Stimulated activated naive B cell treated with anti-CD40 and anti-IgM and Interleukin-4, amounts not matched to agents 10 μg/mL and 1 μg/mL and 100 μg/mL, for 72 hours (primary cell): ENCODE measurements around the gene NDST1.

ENCODE experiments used
- ATAC-seq, 2 donors: fragments of 150-1000 bp; cut with Tn5 transposase; replicated peaks; 2 replicates each; pipeline ENCODE4 v1.10.0; 2021; ENCODE audit warnings: moderate library complexity in 1 of 2
- DNase-seq: peaks from one replicate; pipeline ENCODE4 v3.0.0; 2021
- H3K27ac Mint-ChIP-seq: one replicate; pipeline ENCODE4 v1.8.0; 2022; ENCODE audit warnings: mild to moderate bottlenecking, mixed read lengths
- H3K27me3 Mint-ChIP-seq, 2 donors: one replicate each; pipeline ENCODE4 v1.8.0; 2022; ENCODE audit warnings: mixed read lengths in 2 of 2
- H3K36me3 Mint-ChIP-seq, 2 donors: one replicate each; pipeline ENCODE4 v1.8.0; 2022; ENCODE audit warnings: mixed read lengths in 2 of 2, mild to moderate bottlenecking in 1 of 2
- H3K4me1 Mint-ChIP-seq, 2 donors: one replicate each; pipeline ENCODE4 v1.8.0; 2022; ENCODE audit warnings: mixed read lengths in 2 of 2, mild to moderate bottlenecking in 1 of 2
- H3K4me3 Mint-ChIP-seq, 2 donors: one replicate each; pipeline ENCODE4 v1.8.0; 2022; ENCODE audit warnings: mild to moderate bottlenecking in 2 of 2, mixed read lengths in 2 of 2, moderate library complexity in 1 of 2
- H3K9me3 Mint-ChIP-seq, 2 donors: one replicate each; pipeline ENCODE4 v1.8.0; 2022; ENCODE audit warnings: mixed read lengths in 2 of 2, mild to moderate bottlenecking in 1 of 2

NDST1 gene

GRCh38 chr5:150560401-150561191, 52.7 kb downstream of the NDST1 start:
- peak; percentile 94 to 97 for ATAC-seq
- H3K9me3 Mint-ChIP-seq, result no peaks in the 10 kb centered on the region
- no peaks in the 10 kb centered on the region for H3K36me3 Mint-ChIP-seq
- no peak overlapping the region for H3K27ac Mint-ChIP-seq
- peak; percentile 63 for DNase-seq
- H3K27me3 Mint-ChIP-seq, result no peaks in the 10 kb centered on the region
- H3K4me1 Mint-ChIP-seq, result peaks cover 12 to 13% of the 10 kb centered on the region in 2 donors
- no peak overlapping the region for H3K4me3 Mint-ChIP-seq

GRCh38 chr5:150561192-150561512, 53.2 kb downstream of the NDST1 start:
- Mint-ChIP-seq H3K9me3 (no peaks in the 10 kb centered on the region), H3K4me3 (no peak overlapping the region), H3K27me3 (no peaks in the 10 kb centered on the region), H3K36me3 (no peaks in the 10 kb centered on the region), H3K27ac (no peak overlapping the region), H3K4me1 (peaks cover 12 to 13% of the 10 kb centered on the region in 2 donors)
- peak in 1 of 2 donors; percentile 46 for ATAC-seq
- no peak for DNase-seq

GRCh38 chr5:150561571-150562275, 53.8 kb downstream of the NDST1 start:
- H3K36me3 Mint-ChIP-seq, result no peaks in the 10 kb centered on the region
- H3K27ac Mint-ChIP-seq, result no peak overlapping the region

GRCh38 chr5:150562832-150563231, 54.9 kb downstream of the NDST1 start:
- Mint-ChIP-seq H3K27ac (no peak overlapping the region), H3K4me3 (no peak overlapping the region), H3K27me3 (no peaks in the 10 kb centered on the region), H3K9me3 (no peaks in the 10 kb centered on the region), H3K36me3 (no peaks in the 10 kb centered on the region), H3K4me1 (peaks cover 0 to 3% of the 10 kb centered on the region in 2 donors)
- ATAC-seq (no peak), DNase-seq (no peak)

More at GRCh38 chr5:150561571-150562275, 53.8 kb downstream of the NDST1 start:
- H3K4me1 Mint-ChIP-seq, result peaks cover 11% of the 10 kb centered on the region in 2 donors
- no peak for DNase-seq
- H3K4me3 Mint-ChIP-seq, result no peak overlapping the region
- no peaks in the 10 kb centered on the region for H3K9me3 Mint-ChIP-seq
- ATAC-seq, result no peak
- no peaks in the 10 kb centered on the region for H3K27me3 Mint-ChIP-seq

GRCh38 chr5:150565868-150566267, 57.9 kb downstream of the NDST1 start:
- Mint-ChIP-seq H3K4me1 (peaks cover 0 to 3% of the 10 kb centered on the region in 2 donors), H3K27ac (no peak overlapping the region), H3K4me3 (no peak overlapping the region), H3K9me3 (no peaks in the 10 kb centered on the region), H3K36me3 (no peaks in the 10 kb centered on the region), H3K27me3 (no peaks in the 10 kb centered on the region)
- ATAC-seq (no peak), DNase-seq (no peak)

- H3K4me3 Mint-ChIP-seq, result no peak overlapping the region
- H3K4me1 Mint-ChIP-seq, result peaks cover 0 to 3% of the 10 kb centered on the region in 2 donors
- DNase-seq (no peak), ATAC-seq (no peak)
- no peaks in the 10 kb centered on the region for H3K9me3 Mint-ChIP-seq
- no peaks in the 10 kb centered on the region for H3K27me3 Mint-ChIP-seq
- H3K36me3 Mint-ChIP-seq, result no peaks in the 10 kb centered on the region
- H3K27ac Mint-ChIP-seq, result no peak overlapping the region
Measured at GRCh38 chr5:150567031-150567717, 59.2 kb downstream of the NDST1 start.

- DNase-seq, result no peak
- Mint-ChIP-seq H3K4me3 (no peak overlapping the region), H3K9me3 (no peaks in the 10 kb centered on the region), H3K4me1 (peaks cover 0 to 3% of the 10 kb centered on the region in 2 donors), H3K27me3 (no peaks in the 10 kb centered on the region), H3K36me3 (no peaks in the 10 kb centered on the region), H3K27ac (no peak overlapping the region)
- ATAC-seq, result no peak
Measured at GRCh38 chr5:150568663-150569062, 60.7 kb downstream of the NDST1 start.

- ATAC-seq (no peak), DNase-seq (no peak)
- Mint-ChIP-seq H3K27ac (no peak overlapping the region), H3K27me3 (no peaks in the 10 kb centered on the region), H3K4me3 (no peak overlapping the region), H3K36me3 (no peaks in the 10 kb centered on the region), H3K4me1 (peaks cover 0 to 3% of the 10 kb centered on the region in 2 donors), H3K9me3 (no peaks in the 10 kb centered on the region)
Measured at GRCh38 chr5:150570333-150570732, 62.4 kb downstream of the NDST1 start.

GRCh38 chr5:150571836-150572235, 63.9 kb downstream of the NDST1 start:
- Mint-ChIP-seq H3K27me3 (no peaks in the 10 kb centered on the region), H3K36me3 (no peaks in the 10 kb centered on the region), H3K4me1 (peaks cover 0 to 3% of the 10 kb centered on the region in 2 donors), H3K4me3 (no peak overlapping the region), H3K27ac (no peak overlapping the region), H3K9me3 (no peaks in the 10 kb centered on the region)
- ATAC-seq (no peak), DNase-seq (no peak)

GRCh38 chr5:150573216-150573615, 65.3 kb downstream of the NDST1 start:
- no peaks in the 10 kb centered on the region for H3K36me3 Mint-ChIP-seq
- no peak overlapping the region for H3K4me3 Mint-ChIP-seq
- H3K27me3 Mint-ChIP-seq, result no peaks in the 10 kb centered on the region
- H3K27ac Mint-ChIP-seq, result no peak overlapping the region
- H3K9me3 Mint-ChIP-seq, result no peaks in the 10 kb centered on the region
- ATAC-seq (no peak), DNase-seq (no peak)
- H3K4me1 Mint-ChIP-seq, result peaks cover 0 to 3% of the 10 kb centered on the region in 2 donors

GRCh38 chr5:150573867-150574817, 66.2 kb downstream of the NDST1 start:
- Mint-ChIP-seq H3K9me3 (no peaks in the 10 kb centered on the region), H3K4me1 (peaks cover 0 to under 1% of the 10 kb centered on the region in 2 donors), H3K27me3 (no peaks in the 10 kb centered on the region), H3K36me3 (no peaks in the 10 kb centered on the region), H3K4me3 (no peak overlapping the region), H3K27ac (no peak overlapping the region)
- no peak for ATAC-seq
- DNase-seq, result no peak

GRCh38 chr5:150574818-150575547, 67.1 kb downstream of the NDST1 start:
- Mint-ChIP-seq H3K4me3 (no peak overlapping the region), H3K4me1 (no peaks in the 10 kb centered on the region)
- no peak for ATAC-seq

GRCh38 chr5:150575745-150576448, 68.0 kb downstream of the NDST1 start:
- ATAC-seq (no peak), DNase-seq (no peak)
- H3K4me3 Mint-ChIP-seq, result no peak overlapping the region
- H3K36me3 Mint-ChIP-seq, result no peaks in the 10 kb centered on the region
- H3K27ac Mint-ChIP-seq, result no peak overlapping the region
- peaks cover 0 to 4% of the 10 kb centered on the region in 2 donors for H3K27me3 Mint-ChIP-seq
- H3K9me3 Mint-ChIP-seq, result no peaks in the 10 kb centered on the region
- no peaks in the 10 kb centered on the region for H3K4me1 Mint-ChIP-seq

More at GRCh38 chr5:150574818-150575547, 67.1 kb downstream of the NDST1 start:
- no peak for DNase-seq
- Mint-ChIP-seq H3K36me3 (no peaks in the 10 kb centered on the region), H3K9me3 (no peaks in the 10 kb centered on the region), H3K27me3 (no peaks in the 10 kb centered on the region), H3K27ac (no peak overlapping the region)
